Pulmonary artery endothelial cell (primary cell): ENCODE data around the gene ELOA2. TPM values are rescaled to one million over a fixed set of nuclear protein-coding genes. Genes with fewer than 3 reads are reported as not detected.
"Not testable (repeated sequence)": the region's sequence is repeated elsewhere in the genome, so short reads cannot be mapped to it uniquely, and the experiment has no call there.

Source experiments
- DNase-seq: peaks from one replicate; pipeline ENCODE4 v3.0.0-alpha.2; 2011; ENCODE audit warnings: low read depth, low spot score
- total RNA-seq: library from RNA; depleted of rRNA; stranded (reverse); fragments of >200 nt; gene quantifications from 2 replicates; pipeline ENCODE4 v1.2.3, GENCODE V29; 2014

The ELOA2 gene
- not detected in 2 replicates for total RNA-seq

GRCh38 chr18:47035156-47035671 lies at the start of gene ELOA2:
ELOA2 (minus strand) TSS chr18:47035621; CDS start chr18:47035264, 357 bp downstream.
- DNase-seq: no peak

GRCh38 chr18:47081578-47081977 lies 46.2 kb upstream of the ELOA2 start:
- no peak for DNase-seq

- no peak for DNase-seq
These were observed 45.5 kb upstream of the ELOA2 start for GRCh38 chr18:47080872-47081271.

- no peak for DNase-seq
These were observed 41.7 kb upstream of the ELOA2 start for GRCh38 chr18:47077111-47077510.

- DNase-seq: no peak
These were observed 39.9 kb upstream of the ELOA2 start for GRCh38 chr18:47075098-47075883.

- DNase-seq: no peak
These were observed 32.2 kb upstream of the ELOA2 start for GRCh38 chr18:47067648-47068047.

GRCh38 chr18:47063096-47063495 lies 27.7 kb upstream of the ELOA2 start:
- DNase-seq: no peak

GRCh38 chr18:47062471-47062870 lies 27.1 kb upstream of the ELOA2 start:
- DNase-seq: no peak

- no peak for DNase-seq
These were observed 18.9 kb upstream of the ELOA2 start for GRCh38 chr18:47054369-47054768.

GRCh38 chr18:47050468-47050867 lies 15.0 kb upstream of the ELOA2 start:
- no peak for DNase-seq

- DNase-seq: no peak
These were observed 5.6 kb upstream of the ELOA2 start for GRCh38 chr18:47040982-47041381.

- DNase-seq: no peak
These were observed 1.6 kb upstream of the ELOA2 start for GRCh38 chr18:47036927-47037578.

- DNase-seq: no peak
These were observed 965 bp upstream of the ELOA2 start for GRCh38 chr18:47036298-47036874.

GRCh38 chr18:47034591-47034990 lies 830 bp downstream of the ELOA2 start:
- DNase-seq: not testable (repeated sequence)

GRCh38 chr18:47032945-47033344 lies 2.5 kb downstream of the ELOA2 start:
- DNase-seq: no peak

GRCh38 chr18:47030887-47031286 lies 4.5 kb downstream of the ELOA2 start:
- DNase-seq: not testable (repeated sequence)

GRCh38 chr18:47029684-47030353 lies 5.6 kb downstream of the ELOA2 start:
- DNase-seq: not testable (repeated sequence)

GRCh38 chr18:47028738-47029137 lies 6.7 kb downstream of the ELOA2 start:
- not testable (repeated sequence) for DNase-seq

- DNase-seq: not testable (repeated sequence)
These were observed 9.8 kb downstream of the ELOA2 start for GRCh38 chr18:47025557-47026174.

GRCh38 chr18:47023769-47024465 lies 11.5 kb downstream of the ELOA2 start:
- DNase-seq: not testable (repeated sequence)

GRCh38 chr18:47022821-47023220 lies 12.6 kb downstream of the ELOA2 start:
- not testable (repeated sequence) for DNase-seq
